ENCODE results near the gene TRAF3IP3. TPM values are rescaled to one million over a fixed set of nuclear protein-coding genes. Genes with fewer than 3 reads are reported as not detected.

The TRAF3IP3 gene
- total RNA-seq, 1 donor from 2014 or later = 384 TPM

DNA sequence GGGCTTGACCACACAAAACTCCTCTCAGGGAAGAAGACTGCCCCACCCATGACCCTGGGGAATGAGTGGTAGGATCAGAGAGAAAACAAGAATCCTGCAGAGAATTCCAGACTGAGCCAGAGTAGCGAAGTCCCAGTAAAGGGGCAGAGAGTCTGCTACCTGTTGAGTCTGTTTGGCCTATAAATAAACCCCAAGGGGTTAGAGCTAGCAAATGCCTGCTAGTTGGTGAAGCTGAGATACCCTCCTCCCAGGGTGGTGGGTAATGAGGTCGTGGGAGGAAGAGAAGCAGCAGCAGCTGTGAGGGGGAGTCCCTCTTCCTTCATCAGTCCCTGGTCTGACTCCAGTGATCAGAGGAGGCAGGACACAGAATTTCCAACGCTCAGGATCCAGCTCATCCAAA lies 2.5 kb downstream of the TRAF3IP3 start:
- Mint-ChIP-seq H3K36me3 (ENCODE audit: low read depth) (peaks cover 79% of the 10 kb centered on the region), H3K27ac (peak overlapping the region; percentile 98), H3K9me3 (no peaks in the 10 kb centered on the region), H3K27me3 (ENCODE audit: insufficient read depth) (no peaks in the 10 kb centered on the region), H3K4me3 (peak overlapping the region; percentile 99), H3K4me1 (ENCODE audit: low read depth) (peaks cover 80% of the 10 kb centered on the region)
- intact Hi-C loops (cut with micrococcal nuclease) = loop anchor here (5.0 to 10.0 kb wide), 2 partner anchors 686 to 1919 kb away; partner anchors contain the start of gene NEK2
- no peak for DNase-seq (ENCODE audit: low spot score)

- Mint-ChIP-seq H3K27me3 (ENCODE audit: insufficient read depth) (no peaks in the 10 kb centered on the region), H3K9me3 (no peaks in the 10 kb centered on the region), H3K4me1 (ENCODE audit: low read depth) (peaks cover 79% of the 10 kb centered on the region), H3K36me3 (ENCODE audit: low read depth) (peaks cover 88% of the 10 kb centered on the region), H3K27ac (peak overlapping the region; percentile 64), H3K4me3 (peak overlapping the region; percentile 99)
- no peak for DNase-seq (ENCODE audit: low spot score)
- intact Hi-C loops (cut with micrococcal nuclease) = loop anchor here (5.0 to 10.0 kb wide), 3 partner anchors 685 to 1917 kb away; partner anchors contain the start of gene NEK2
Measured at GRCh38 chr1:209759829-209760359, 4.0 kb downstream of the TRAF3IP3 start.

DNA sequence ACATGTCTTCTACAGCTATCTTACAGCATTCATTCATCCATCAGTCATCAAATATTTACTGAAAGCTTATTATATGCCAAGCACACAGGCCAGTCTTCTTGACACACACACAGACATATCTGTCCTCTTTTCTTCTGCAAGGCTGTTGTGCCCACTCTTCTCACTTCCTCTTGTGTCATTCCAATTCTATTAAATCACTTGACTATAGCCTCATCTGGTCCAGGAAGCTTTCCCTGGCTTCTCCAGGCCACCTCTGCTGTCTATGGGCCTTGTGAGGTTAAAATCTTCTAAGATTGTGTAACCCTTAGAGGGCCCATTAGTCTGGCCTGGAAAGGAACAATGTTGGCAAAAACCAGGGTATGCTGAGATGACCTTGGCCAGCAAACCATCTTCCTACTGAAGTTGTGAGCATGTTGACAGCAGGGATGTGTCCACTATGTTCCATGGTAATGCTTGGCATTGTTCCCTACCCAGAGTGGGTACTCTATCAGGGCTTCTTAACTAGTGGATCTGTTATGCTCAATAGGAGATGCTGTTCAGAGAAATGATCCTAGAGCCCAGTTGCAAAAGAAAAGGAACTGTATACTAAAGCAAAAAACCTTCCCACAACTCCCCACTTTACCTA lies 5.3 kb downstream of the TRAF3IP3 start:
- Mint-ChIP-seq H3K27ac (peak overlapping the region; percentile 79), H3K36me3 (ENCODE audit: low read depth) (peaks cover 84% of the 10 kb centered on the region), H3K4me1 (ENCODE audit: low read depth) (peaks cover 72% of the 10 kb centered on the region), H3K4me3 (peak overlapping the region; percentile 82), H3K27me3 (ENCODE audit: insufficient read depth) (no peaks in the 10 kb centered on the region), H3K9me3 (no peaks in the 10 kb centered on the region)
- DNase-seq (ENCODE audit: low spot score) = no peak
- intact Hi-C loops (cut with micrococcal nuclease) = loop anchor here (10.0 kb wide), 1 partner anchor 1504 kb away; no protein-coding TSS in a partner anchor

GRCh38 chr1:209766051-209766450 lies 10.2 kb downstream of the TRAF3IP3 start:
- DNase-seq (ENCODE audit: low spot score) = no peak
- no peak overlapping the region for H3K4me3 Mint-ChIP-seq

DNA sequence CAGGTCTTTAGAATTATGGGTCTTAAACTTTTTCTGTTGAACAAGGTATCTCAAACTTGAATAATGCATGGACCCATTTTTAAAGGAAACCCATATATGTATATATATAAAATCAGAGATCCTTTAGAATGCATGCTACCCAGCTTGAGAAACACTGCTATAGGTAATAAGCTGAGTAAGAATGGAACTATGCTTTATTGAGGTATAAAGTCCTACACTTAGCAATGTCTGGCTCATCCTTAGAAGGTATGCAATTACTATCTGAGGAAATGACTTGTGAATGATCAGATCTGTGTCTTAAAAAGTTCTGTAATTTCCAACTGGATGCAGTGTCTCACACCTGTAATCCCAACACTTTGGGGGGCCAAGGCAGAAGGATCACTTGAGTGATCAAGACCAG lies 11.2 kb downstream of the TRAF3IP3 start:
- H3K4me3 Mint-ChIP-seq = no peak overlapping the region
- intact Hi-C loops (cut with micrococcal nuclease) = loop anchor here (5.0 to 10.0 kb wide), 2 partner anchors 565 to 1498 kb away; no protein-coding TSS in a partner anchor
- H3K27ac Mint-ChIP-seq = peak overlapping the region; percentile 32
- H3K9me3 Mint-ChIP-seq = no peaks in the 10 kb centered on the region
- peaks cover 55% of the 10 kb centered on the region for H3K36me3 Mint-ChIP-seq (ENCODE audit: low read depth)
- no peak for DNase-seq (ENCODE audit: low spot score)
- peaks cover 57% of the 10 kb centered on the region for H3K4me1 Mint-ChIP-seq (ENCODE audit: low read depth)
- no peaks in the 10 kb centered on the region for H3K27me3 Mint-ChIP-seq (ENCODE audit: insufficient read depth)

More at GRCh38 chr1:209766051-209766450, 10.2 kb downstream of the TRAF3IP3 start:
- H3K4me1 Mint-ChIP-seq (ENCODE audit: low read depth) = peaks cover 67% of the 10 kb centered on the region
- peak overlapping the region; percentile 82 for H3K27ac Mint-ChIP-seq
- intact Hi-C loops (cut with micrococcal nuclease) = loop anchor here (5.0 to 10.0 kb wide), 2 partner anchors 566 to 1499 kb away; no protein-coding TSS in a partner anchor
- H3K9me3 Mint-ChIP-seq = no peaks in the 10 kb centered on the region
- H3K36me3 Mint-ChIP-seq (ENCODE audit: low read depth) = peaks cover 64% of the 10 kb centered on the region
- no peaks in the 10 kb centered on the region for H3K27me3 Mint-ChIP-seq (ENCODE audit: insufficient read depth)

DNA sequence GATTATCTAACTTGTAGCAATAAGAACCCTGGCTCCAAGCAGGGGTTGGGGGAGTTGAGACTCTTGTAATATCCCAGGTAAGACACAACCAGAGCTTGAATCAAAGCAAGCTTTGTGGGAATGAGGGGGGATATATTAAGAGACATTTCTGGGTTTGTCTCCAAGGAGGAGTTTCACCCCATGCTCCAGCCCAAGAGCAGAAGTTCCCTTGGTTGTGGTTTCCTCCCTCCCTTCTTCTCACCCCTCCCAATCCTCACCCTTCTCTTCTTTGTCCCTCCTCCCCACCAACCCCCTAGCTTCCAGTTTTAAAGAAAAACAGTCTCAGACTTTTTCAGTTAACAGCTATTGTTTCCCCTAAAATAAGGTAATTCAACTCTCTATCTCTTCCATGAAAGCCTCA lies 11.9 kb downstream of the TRAF3IP3 start:
- H3K4me1 Mint-ChIP-seq (ENCODE audit: low read depth) = peaks cover 51% of the 10 kb centered on the region
- H3K36me3 Mint-ChIP-seq (ENCODE audit: low read depth) = peaks cover 49% of the 10 kb centered on the region
- intact Hi-C loops (cut with micrococcal nuclease) = loop anchor here (1.0 to 10.0 kb wide), 11 partner anchors 11 to 1497 kb away; partner anchors contain the start of genes C1orf74, TRAF3IP3 and UTP25
- H3K27ac Mint-ChIP-seq = no peak overlapping the region
- H3K9me3 Mint-ChIP-seq = no peaks in the 10 kb centered on the region
- H3K27me3 Mint-ChIP-seq (ENCODE audit: insufficient read depth) = no peaks in the 10 kb centered on the region
- no peak for DNase-seq (ENCODE audit: low spot score)
- H3K4me3 Mint-ChIP-seq = no peak overlapping the region

DNA sequence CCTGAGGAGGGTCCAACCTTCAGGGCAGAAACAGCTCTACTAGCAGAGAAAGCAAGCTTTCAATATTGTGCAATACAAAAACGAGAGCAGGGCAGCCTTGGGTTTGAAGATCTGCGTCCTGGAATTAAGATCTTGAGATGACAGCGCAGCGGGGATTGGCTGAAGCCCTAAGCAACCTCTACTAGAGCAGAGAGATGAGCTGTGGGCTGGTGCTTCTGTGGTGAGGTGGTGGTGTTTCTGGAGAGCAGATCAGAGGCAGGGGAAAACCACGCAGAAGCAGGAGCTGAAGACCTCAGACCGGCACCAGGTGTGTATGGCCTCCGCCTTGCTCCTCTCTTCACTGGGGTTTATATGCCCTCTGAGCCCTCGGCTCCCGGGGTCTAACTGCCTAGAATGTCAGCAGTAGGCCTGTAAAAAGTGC lies 12.5 kb downstream of the TRAF3IP3 start:
- H3K9me3 Mint-ChIP-seq = no peaks in the 10 kb centered on the region
- no peak overlapping the region for H3K4me3 Mint-ChIP-seq
- intact Hi-C loops (cut with micrococcal nuclease) = loop anchor here (1.0 to 10.0 kb wide), 11 partner anchors 12 to 1496 kb away; partner anchors contain the start of genes C1orf74, TRAF3IP3 and UTP25
- H3K36me3 Mint-ChIP-seq (ENCODE audit: low read depth) = peaks cover 48% of the 10 kb centered on the region
- peaks cover 44% of the 10 kb centered on the region for H3K4me1 Mint-ChIP-seq (ENCODE audit: low read depth)
- H3K27ac Mint-ChIP-seq = no peak overlapping the region
- DNase-seq (ENCODE audit: low spot score) = peak; percentile 87
- H3K27me3 Mint-ChIP-seq (ENCODE audit: insufficient read depth) = no peaks in the 10 kb centered on the region

DNA sequence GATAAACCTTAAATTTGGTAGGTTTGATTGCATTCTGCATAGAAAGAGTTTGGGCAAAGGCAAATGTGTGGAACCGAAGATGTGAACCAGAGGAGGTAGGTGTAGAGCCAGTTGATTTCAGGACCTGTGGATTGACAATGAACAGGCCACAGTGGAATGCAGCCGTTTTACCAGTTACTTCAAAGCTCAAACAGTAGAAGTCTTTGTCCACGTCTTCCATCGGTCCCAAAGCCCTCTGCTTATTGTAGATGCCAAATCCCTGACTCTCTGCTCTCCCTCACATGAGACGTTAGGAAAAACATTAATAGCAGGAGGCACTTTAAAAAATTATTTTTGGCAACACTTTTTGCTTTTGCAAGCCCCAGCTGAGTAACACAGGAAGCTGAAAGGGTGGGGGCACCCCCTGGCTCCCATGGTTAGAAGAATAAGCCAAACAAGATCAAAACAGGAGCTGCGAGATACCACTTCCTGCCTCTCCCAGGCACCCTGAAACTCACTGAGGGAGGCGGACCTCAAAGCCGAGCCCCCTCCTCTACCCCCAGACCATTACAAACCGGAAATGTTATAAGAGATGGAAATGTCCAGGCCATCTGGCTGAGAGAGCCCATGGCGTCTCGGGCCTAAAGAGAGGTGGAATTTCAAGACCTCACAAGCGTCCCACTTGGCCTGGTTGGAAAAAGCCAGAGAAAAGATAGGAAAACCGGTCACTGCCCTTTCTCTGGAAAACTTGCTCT lies 13.5 kb downstream of the TRAF3IP3 start:
- DNase-seq (ENCODE audit: low spot score) = peak; percentile 75
- Mint-ChIP-seq H3K36me3 (ENCODE audit: low read depth) (peaks cover 46% of the 10 kb centered on the region), H3K27me3 (ENCODE audit: insufficient read depth) (no peaks in the 10 kb centered on the region), H3K4me3 (no peak overlapping the region), H3K4me1 (ENCODE audit: low read depth) (peaks cover 39% of the 10 kb centered on the region), H3K27ac (no peak overlapping the region), H3K9me3 (no peaks in the 10 kb centered on the region)
- intact Hi-C loops (cut with micrococcal nuclease) = loop anchor here (2.0 to 10.0 kb wide), 3 partner anchors 193 to 1495 kb away; no protein-coding TSS in a partner anchor

DNA sequence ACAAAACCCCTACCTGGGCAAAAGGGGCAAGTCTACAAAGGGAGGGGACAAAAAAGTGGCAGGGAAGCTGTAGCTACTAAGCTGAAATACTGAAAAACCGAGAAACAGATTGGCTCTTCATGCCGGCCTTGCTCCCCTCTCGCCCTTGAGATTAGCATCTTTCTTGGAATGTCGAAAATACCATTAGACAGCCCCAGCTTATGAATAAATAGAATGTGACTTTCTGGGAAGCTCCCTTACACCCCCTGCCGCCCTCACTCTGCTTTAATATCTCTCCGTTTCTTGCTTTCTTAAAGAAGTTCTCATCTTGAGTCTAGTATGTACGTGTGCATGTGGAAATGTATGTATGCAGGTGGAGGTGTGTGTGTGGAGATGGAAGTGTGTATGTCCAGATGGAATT lies 14.1 kb downstream of the TRAF3IP3 start:
- intact Hi-C loops (cut with micrococcal nuclease) = loop anchor here (2.0 to 10.0 kb wide), 3 partner anchors 193 to 1495 kb away; no protein-coding TSS in a partner anchor
- Mint-ChIP-seq H3K4me1 (ENCODE audit: low read depth) (peaks cover 44% of the 10 kb centered on the region), H3K27ac (no peak overlapping the region), H3K9me3 (no peaks in the 10 kb centered on the region), H3K4me3 (no peak overlapping the region), H3K36me3 (ENCODE audit: low read depth) (peaks cover 51% of the 10 kb centered on the region), H3K27me3 (ENCODE audit: insufficient read depth) (no peaks in the 10 kb centered on the region)
- DNase-seq (ENCODE audit: low spot score) = no peak

GRCh38 chr1:209770636-209771415 lies 15.0 kb downstream of the TRAF3IP3 start:
- Mint-ChIP-seq H3K4me3 (no peak overlapping the region), H3K27me3 (ENCODE audit: insufficient read depth) (no peaks in the 10 kb centered on the region), H3K36me3 (ENCODE audit: low read depth) (peaks cover 52% of the 10 kb centered on the region), H3K4me1 (ENCODE audit: low read depth) (peaks cover 50% of the 10 kb centered on the region), H3K9me3 (no peaks in the 10 kb centered on the region), H3K27ac (no peak overlapping the region)
- intact Hi-C loops (cut with micrococcal nuclease) = no loop called here
- DNase-seq (ENCODE audit: low spot score) = no peak

DNA sequence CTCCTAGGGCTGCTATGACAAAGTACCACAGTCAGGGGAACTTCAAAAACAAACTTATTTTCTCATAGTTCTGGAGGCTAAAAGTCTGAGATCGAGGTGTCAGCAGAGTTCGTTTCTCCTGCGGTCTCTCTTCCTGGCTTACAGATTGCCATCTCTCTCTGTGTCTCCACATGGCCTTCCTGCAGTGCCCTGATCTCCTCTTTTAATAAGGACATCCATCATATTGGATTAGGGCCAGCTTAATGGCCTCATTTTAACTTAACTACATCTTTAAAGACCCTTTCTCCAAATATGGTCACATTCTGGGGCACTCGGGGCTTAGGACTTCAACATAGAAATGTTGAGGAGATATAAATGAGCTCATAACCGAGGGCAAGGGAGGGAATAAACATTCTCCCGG lies 16.3 kb downstream of the TRAF3IP3 start:
- Mint-ChIP-seq H3K9me3 (no peaks in the 10 kb centered on the region), H3K4me3 (no peak overlapping the region), H3K27ac (no peak overlapping the region), H3K36me3 (ENCODE audit: low read depth) (peaks cover 50% of the 10 kb centered on the region), H3K27me3 (ENCODE audit: insufficient read depth) (no peaks in the 10 kb centered on the region), H3K4me1 (ENCODE audit: low read depth) (peaks cover 41% of the 10 kb centered on the region)
- no peak for DNase-seq (ENCODE audit: low spot score)
- intact Hi-C loops (cut with micrococcal nuclease) = no loop called here

DNA sequence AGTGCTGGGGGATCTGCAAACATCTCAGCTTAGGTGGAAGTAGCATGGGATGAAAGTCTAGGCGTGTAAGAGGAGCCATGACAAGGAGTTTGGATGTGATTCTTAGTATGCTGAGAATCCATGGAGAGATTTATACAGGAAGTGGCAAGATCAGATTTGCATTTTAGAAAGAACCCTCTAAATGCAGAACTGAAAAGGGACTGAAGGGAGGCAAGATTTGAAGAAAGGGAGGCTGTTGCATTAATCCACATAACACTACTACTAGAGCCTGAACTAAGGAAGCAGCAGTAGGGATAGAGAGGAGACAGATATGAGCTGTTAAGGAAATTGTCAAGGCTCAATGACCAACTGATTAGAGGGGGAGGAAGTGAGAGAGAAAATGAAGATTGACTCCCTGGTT lies 18.7 kb downstream of the TRAF3IP3 start:
- no peaks in the 10 kb centered on the region for H3K9me3 Mint-ChIP-seq
- no peak for DNase-seq (ENCODE audit: low spot score)
- H3K27me3 Mint-ChIP-seq (ENCODE audit: insufficient read depth) = no peaks in the 10 kb centered on the region
- peaks cover 56% of the 10 kb centered on the region for H3K36me3 Mint-ChIP-seq (ENCODE audit: low read depth)
- no peak overlapping the region for H3K4me3 Mint-ChIP-seq
- peaks cover 48% of the 10 kb centered on the region for H3K4me1 Mint-ChIP-seq (ENCODE audit: low read depth)
- intact Hi-C loops (cut with micrococcal nuclease) = no loop called here
- peak overlapping the region; percentile 82 for H3K27ac Mint-ChIP-seq

Measured in activated T-helper 1 cell treated with anti-CD3 and anti-CD28 coated beads, Interleukin-12 subunit alpha, Interleukin-12 subunit beta, Interleukin-2, Interleukin-4 antibody, amounts not matched to agents 30 ng/mL and 10 ng/mL and 1 ng/mL, durations not matched to agents 14 hours and 24 hours and 36 hours (primary cell).